Measurements from ENCODE around the gene SHB.
"Not testable (repeated sequence)": the region's sequence is repeated elsewhere in the genome, so short reads cannot be mapped to it uniquely, and the experiment has no call there.

Gene SHB

GRCh38 chr9:37983381-37984067, 85.5 kb downstream of the SHB start:
- DNase-seq = no peak

- no peak for DNase-seq
Observed at GRCh38 chr9:37979844-37980243, 89.2 kb downstream of the SHB start.

GRCh38 chr9:37978983-37979382, 90.0 kb downstream of the SHB start:
- no peak for DNase-seq

- no peak for DNase-seq
Observed at GRCh38 chr9:37978481-37978864, 90.6 kb downstream of the SHB start.

- no peak for DNase-seq
Observed at GRCh38 chr9:37977851-37978480, 91.1 kb downstream of the SHB start.

- no peak for DNase-seq
Observed at GRCh38 chr9:37976714-37977477, 92.1 kb downstream of the SHB start.

GRCh38 chr9:37975639-37976038, 93.4 kb downstream of the SHB start:
- no peak for DNase-seq

GRCh38 chr9:37974506-37975173, 94.4 kb downstream of the SHB start:
- no peak for DNase-seq

GRCh38 chr9:37972351-37972848, 96.6 kb downstream of the SHB start:
- DNase-seq = no peak

- no peak for DNase-seq
Observed at GRCh38 chr9:37971691-37972090, 97.3 kb downstream of the SHB start.

GRCh38 chr9:37971108-37971459, 97.9 kb downstream of the SHB start:
- no peak for DNase-seq

GRCh38 chr9:37970301-37971107, 98.5 kb downstream of the SHB start:
- DNase-seq = no peak

- DNase-seq = no peak
Observed at GRCh38 chr9:37969558-37970300, 99.3 kb downstream of the SHB start.

- no peak for DNase-seq
Observed at GRCh38 chr9:37969130-37969529, 99.9 kb downstream of the SHB start.

- no peak for DNase-seq
Observed at GRCh38 chr9:37968228-37968701, 100.8 kb downstream of the SHB start.

GRCh38 chr9:37967761-37968080, 101.3 kb downstream of the SHB start:
- DNase-seq = no peak

GRCh38 chr9:37967014-37967760, 101.8 kb downstream of the SHB start:
- DNase-seq = no peak

GRCh38 chr9:37966412-37967013, 102.5 kb downstream of the SHB start:
- no peak for DNase-seq

GRCh38 chr9:37965676-37966345, 103.2 kb downstream of the SHB start:
- not testable (repeated sequence) for DNase-seq

GRCh38 chr9:37965116-37965515, 103.9 kb downstream of the SHB start:
- DNase-seq = no peak

Data from NCI-H1417 treated with DMSO at 0.1 percent for 48 hours (cell line).